ENCODE measurements around the gene KCNN4. TPM values are rescaled to one million over a fixed set of nuclear protein-coding genes. Genes with fewer than 3 reads are reported as not detected.
"Not testable (repeated sequence)": the region's sequence is repeated elsewhere in the genome, so short reads cannot be mapped to it uniquely, and the experiment has no call there.

Gene KCNN4
- total and polyA plus RNA-seq, 12 donors = 0.34 to 1.6 (median 0.86) TPM

- Histone ChIP-seq H3K4me3 (no peak overlapping the region), H3K27me3 (no peaks in the 10 kb centered on the region), H3K4me1 (peaks cover 0 to 70% (median 0%) of the 10 kb centered on the region in 9 donors), H3K27ac (peak overlapping the region in 1 of 10 donors; percentile 83), H3K9me3 (no peaks in the 10 kb centered on the region), H3K36me3 (no peaks in the 10 kb centered on the region)
- TF ChIP-seq CTCF (IDR thresholded peaks at IDR 0.05) = no peak
- intact Hi-C loops (cut with DNase I) = no loop called here
- WGBS, 2 donors = 76 to 83% methylated on average over 7 of the region's 7 CpGs
- DNase-seq (no peak), ATAC-seq (no peak)
Measured at GRCh38 chr19:43767316-43767715, 13.5 kb downstream of the KCNN4 start.

- no peak overlapping the region for H3K4me3 ChIP-seq
- H3K27ac ChIP-seq = peak overlapping the region in 1 of 10 donors; percentile 83
- no peak for DNase-seq
- H3K4me1 ChIP-seq = peaks cover 0 to 70% (median 0%) of the 10 kb centered on the region in 9 donors
- no peaks in the 10 kb centered on the region for H3K27me3 ChIP-seq
- no peaks in the 10 kb centered on the region for H3K9me3 ChIP-seq
- WGBS, 2 donors = 55 to 67% methylated on average over 4 of the region's 4 CpGs
- intact Hi-C loops (cut with DNase I) = no loop called here
- H3K36me3 ChIP-seq = no peaks in the 10 kb centered on the region
- TF ChIP-seq CTCF (IDR thresholded peaks at IDR 0.05) = peak in 1 of 9 donors; percentile 18
- ATAC-seq = no peak
Measured at GRCh38 chr19:43766755-43767043, 14.1 kb downstream of the KCNN4 start.

GRCh38 chr19:43765109-43765876 lies 15.5 kb downstream of the KCNN4 start:
- Histone ChIP-seq H3K27ac (peak overlapping the region in 8 of 10 donors; percentile 2 to 83 (median 34)), H3K27me3 (no peaks in the 10 kb centered on the region), H3K36me3 (no peaks in the 10 kb centered on the region), H3K4me1 (peaks cover 0 to 70% (median 0%) of the 10 kb centered on the region in 9 donors), H3K4me3 (no peak overlapping the region), H3K9me3 (no peaks in the 10 kb centered on the region)
- intact Hi-C loops (cut with DNase I) = no loop called here
- TF ChIP-seq CTCF (IDR thresholded peaks at IDR 0.05) = no peak
- DNase-seq (peak; percentile 32), ATAC-seq (peak; percentile 43 to 81 (median 65))
- WGBS, 2 donors = 52 to 56% methylated on average over 16 of the region's 16 CpGs

- H3K9me3 ChIP-seq; H3K36me3 ChIP-seq; H3K4me3 ChIP-seq; H3K27me3 ChIP-seq; DNase-seq; intact Hi-C loops (cut with DNase I): not testable (repeated sequence)
- 82% methylated on average over 8 of the region's 8 CpGs for WGBS, 2 donors
- ATAC-seq = peak in 3 of 8 donors; percentile 12 to 41 (median 22)
- H3K27ac ChIP-seq = peak overlapping the region in 8 of 10 donors; percentile 2 to 83 (median 34)
- peaks cover 0 to 72% (median 0%) of the 10 kb centered on the region in 9 donors for H3K4me1 ChIP-seq
Measured at GRCh38 chr19:43764684-43765083, 16.1 kb downstream of the KCNN4 start.

- ATAC-seq (peak in 4 of 8 donors; percentile 12 to 49 (median 34)), DNase-seq (no peak)
- WGBS, 2 donors = 45 to 56% methylated on average over 3 of the region's 3 CpGs
- H3K36me3 ChIP-seq = no peaks in the 10 kb centered on the region
- intact Hi-C loops (cut with DNase I) = no loop called here
- H3K9me3 ChIP-seq = no peaks in the 10 kb centered on the region
- no peaks in the 10 kb centered on the region for H3K27me3 ChIP-seq
- no peak for TF ChIP-seq CTCF (IDR thresholded peaks at IDR 0.05)
- no peak overlapping the region for H3K4me3 ChIP-seq
- peaks cover 0 to 69% (median 0%) of the 10 kb centered on the region in 9 donors for H3K4me1 ChIP-seq
- H3K27ac ChIP-seq = peak overlapping the region in 4 of 10 donors; percentile 5 to 83 (median 46)
Measured at GRCh38 chr19:43763473-43763939, 17.3 kb downstream of the KCNN4 start.
